Liver (tissue), 9 donors: ENCODE measurements around the gene FRAS1. TPM values are rescaled to one million over a fixed set of nuclear protein-coding genes. Genes with fewer than 3 reads are reported as not detected.

Source experiments
- DNase-seq: peaks from one replicate; pipeline ENCODE4 v3.0.0-alpha.2; 2017; ENCODE audit warnings: low spot score
- H3K27ac ChIP-seq, 2 donors: one replicate each; pipeline ENCODE4 v1.7.0; 2013; ENCODE audit warnings: inconsistent platforms in 2 of 2, low read length in 2 of 2, control low read depth in 1 of 2, low read depth in 1 of 2, mild to moderate bottlenecking in 1 of 2
- H3K27me3 ChIP-seq, 4 donors: one replicate each; pipeline versions ENCODE4 v1.6.1 to v1.7.0; 2013; ENCODE audit warnings: low read length in 3 of 4, inconsistent platforms in 1 of 4, mild to moderate bottlenecking in 1 of 4, moderate library complexity in 1 of 4; ENCODE audit not compliant: control insufficient read depth in 4 of 4, insufficient read depth in 4 of 4
- H3K36me3 ChIP-seq, 4 donors: one replicate each; pipeline versions ENCODE4 v1.6.1 to v1.7.0; 2013; ENCODE audit warnings: low read length in 3 of 4, mild to moderate bottlenecking in 3 of 4, low read depth in 1 of 4, moderate library complexity in 1 of 4; ENCODE audit not compliant: control insufficient read depth in 4 of 4, insufficient read depth in 3 of 4
- H3K4me1 ChIP-seq, 4 donors: one replicate each; pipeline versions ENCODE4 v1.6.1 to v1.7.0; 2013; ENCODE audit warnings: low read length in 3 of 4, mild to moderate bottlenecking in 3 of 4, moderate library complexity in 1 of 4; ENCODE audit not compliant: control insufficient read depth in 4 of 4, insufficient read depth in 4 of 4
- H3K4me3 ChIP-seq, 3 donors: one replicate each; pipeline versions ENCODE4 v1.6.1 to v1.7.0; 2013; ENCODE audit warnings: low read length in 3 of 3, control low read depth in 1 of 3, low read depth in 1 of 3, mild to moderate bottlenecking in 1 of 3
- H3K9ac ChIP-seq, 2 donors: one replicate each; pipeline ENCODE4 v1.7.0; 2013; ENCODE audit warnings: low read length in 2 of 2, mild to moderate bottlenecking in 2 of 2, moderate library complexity in 2 of 2, control low read depth in 1 of 2, low read depth in 1 of 2
- H3K9me3 ChIP-seq, 4 donors: one replicate each; pipeline versions ENCODE4 v1.6.1 to v1.7.0; 2013; ENCODE audit warnings: low read length in 3 of 4; ENCODE audit not compliant: control insufficient read depth in 4 of 4
- EGR1 ChIP-seq, 2 donors: IDR thresholded peaks; 2 replicates each; pipeline ENCODE4 v1.6.1; 2016 to 2018; ENCODE audit warnings: antibody characterized with exemption in 2 of 2, low read depth in 2 of 2
- FOXA1 ChIP-seq: IDR thresholded peaks from 2 replicates; pipeline ENCODE4 v1.6.1; 2016; ENCODE audit warnings: antibody characterized with exemption
- FOXA2 ChIP-seq: IDR thresholded peaks from 2 replicates; pipeline ENCODE4 v1.6.1; 2016; ENCODE audit warnings: antibody characterized with exemption
- GABPA ChIP-seq, 2 donors: IDR thresholded peaks in 1 of 2; conservative IDR thresholded peaks in 1 of 2; 2 replicates each; pipeline ENCODE4 v1.6.1; 2016; ENCODE audit warnings: antibody characterized with exemption in 2 of 2, mild to moderate bottlenecking in 1 of 2, moderate library complexity in 1 of 2
- HNF4A ChIP-seq, 2 donors: conservative IDR thresholded peaks; 2 replicates each; pipeline ENCODE4 v1.6.1; 2016; ENCODE audit warnings: antibody characterized with exemption in 2 of 2, mild to moderate bottlenecking in 2 of 2
- HNF4G ChIP-seq: IDR thresholded peaks from 2 replicates; pipeline ENCODE4 v1.6.1; 2016; ENCODE audit warnings: antibody characterized with exemption
- JUND ChIP-seq, 2 donors: IDR thresholded peaks; 2 replicates each; pipeline ENCODE4 v1.6.1; 2016; ENCODE audit warnings: antibody characterized with exemption in 2 of 2
- NR2F2 ChIP-seq: IDR thresholded peaks from 2 replicates; pipeline ENCODE4 v1.6.1; 2016; ENCODE audit warnings: antibody characterized with exemption
- RAD21 ChIP-seq, 2 donors: IDR thresholded peaks; 2 replicates each; pipeline ENCODE4 v1.6.1; 2016; ENCODE audit warnings: antibody characterized with exemption in 2 of 2, mild to moderate bottlenecking in 2 of 2
- SP1 ChIP-seq: IDR thresholded peaks from 2 replicates; pipeline ENCODE4 v1.6.1; 2018; ENCODE audit warnings: antibody characterized with exemption, mild to moderate bottlenecking
- TAF1 ChIP-seq: conservative IDR thresholded peaks from 2 replicates; pipeline ENCODE4 v1.6.1; 2016; ENCODE audit warnings: antibody characterized with exemption, mild to moderate bottlenecking
- WGBS: extraction: QIAGEN DNeasy Blood & Tissue Kit; methylation state at CpG from one replicate; pipeline ENCODE4 v1.1.7; 2013; 5-methylcytosine and 5-hydroxymethylcytosine counted together
- polyA plus RNA-seq, 2 donors: library from polyadenylated mRNA; stranded (reverse) in 1 of 2; unstranded in 1 of 2; fragments of 200-250 nt in 1 of 2; fragments of >200 nt in 1 of 2; fragmentation: Nextera tagmentation in 1 of 2; extraction: Ambion mirVana in 1 of 2; gene quantifications; one replicate each; pipeline versions ENCODE4 v1.2.1 to v1.2.3, GENCODE V29; 2013 to 2015
- total RNA-seq, 2 donors: library from RNA; depleted of rRNA; stranded (reverse); fragments of >200 nt; gene quantifications; one replicate each; pipeline ENCODE4 v1.2.3, GENCODE V29; 2014
- TF ChIP-seq, protein P1 (sequence below): fragments of 150-350 bp; IDR thresholded peaks from 2 replicates; pipeline ENCODE4 v1.5.1; 2017; ENCODE audit warnings: improper control_type of control experiment, low read depth, low read length; ENCODE audit not compliant: missing input control
- TF ChIP-seq, protein P2 (sequence below): IDR thresholded peaks from 2 replicates; pipeline ENCODE4 v1.6.1; 2016; ENCODE audit warnings: antibody characterized with exemption
- TF ChIP-seq, protein P3 (sequence below): IDR thresholded peaks from 2 replicates; pipeline ENCODE4 v1.6.1; 2016; ENCODE audit warnings: antibody characterized with exemption, mild to moderate bottlenecking
- TF ChIP-seq, protein P4 (sequence below): IDR thresholded peaks from 2 replicates; pipeline ENCODE4 v1.6.1; 2016; ENCODE audit warnings: antibody characterized with exemption
- TF ChIP-seq, protein P5 (sequence below): IDR thresholded peaks from 2 replicates; pipeline ENCODE4 v1.6.1; 2016; ENCODE audit warnings: antibody characterized with exemption
- donor health status: healthy.
- donor health status: healthy.
- donor health status: healthy.
- donor health status: healthy.
- donor health status: healthy.

FRAS1 gene
- total and polyA plus RNA-seq, 4 donors, result 0.08 to 6.0 (median 1.1) TPM

DNA sequence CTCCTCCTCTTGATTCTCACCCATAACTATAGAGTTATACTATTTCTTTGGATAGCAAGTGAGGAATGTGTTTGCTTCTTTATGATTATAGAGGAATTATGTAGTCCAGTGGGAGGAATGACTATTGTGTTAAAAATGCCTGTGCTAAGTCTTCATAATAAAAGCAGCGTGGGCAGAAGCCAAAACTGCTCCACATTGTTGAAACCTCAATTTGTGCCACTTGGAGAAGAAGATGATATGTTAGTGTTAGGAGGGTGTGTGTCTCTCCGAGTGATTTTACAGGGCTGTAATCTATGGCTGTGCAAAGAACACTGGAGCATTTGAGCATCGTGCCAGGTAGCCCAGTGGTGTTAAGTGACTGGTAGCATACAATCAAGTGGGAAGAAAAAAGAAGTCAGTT is 74.3 kb downstream of the FRAS1 start:
- Histone ChIP-seq H3K9ac (no peak overlapping the region), H3K4me3 (no peak overlapping the region), H3K27ac (no peak overlapping the region), H3K36me3 (no peaks in the 10 kb centered on the region), H3K9me3 (peaks cover 0 to 2% (median 0%) of the 10 kb centered on the region in 4 donors), H3K4me1 (no peaks in the 10 kb centered on the region), H3K27me3 (no peaks in the 10 kb centered on the region)
- WGBS, result 75% methylated on average over 3 of the region's 3 CpGs
- no peak for DNase-seq
- TF ChIP-seq, protein P1, sequence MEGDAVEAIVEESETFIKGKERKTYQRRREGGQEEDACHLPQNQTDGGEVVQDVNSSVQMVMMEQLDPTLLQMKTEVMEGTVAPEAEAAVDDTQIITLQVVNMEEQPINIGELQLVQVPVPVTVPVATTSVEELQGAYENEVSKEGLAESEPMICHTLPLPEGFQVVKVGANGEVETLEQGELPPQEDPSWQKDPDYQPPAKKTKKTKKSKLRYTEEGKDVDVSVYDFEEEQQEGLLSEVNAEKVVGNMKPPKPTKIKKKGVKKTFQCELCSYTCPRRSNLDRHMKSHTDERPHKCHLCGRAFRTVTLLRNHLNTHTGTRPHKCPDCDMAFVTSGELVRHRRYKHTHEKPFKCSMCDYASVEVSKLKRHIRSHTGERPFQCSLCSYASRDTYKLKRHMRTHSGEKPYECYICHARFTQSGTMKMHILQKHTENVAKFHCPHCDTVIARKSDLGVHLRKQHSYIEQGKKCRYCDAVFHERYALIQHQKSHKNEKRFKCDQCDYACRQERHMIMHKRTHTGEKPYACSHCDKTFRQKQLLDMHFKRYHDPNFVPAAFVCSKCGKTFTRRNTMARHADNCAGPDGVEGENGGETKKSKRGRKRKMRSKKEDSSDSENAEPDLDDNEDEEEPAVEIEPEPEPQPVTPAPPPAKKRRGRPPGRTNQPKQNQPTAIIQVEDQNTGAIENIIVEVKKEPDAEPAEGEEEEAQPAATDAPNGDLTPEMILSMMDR, result no peak
- TF ChIP-seq HNF4G (no peak), FOXA2 (no peak)
- TF ChIP-seq, protein P2, sequence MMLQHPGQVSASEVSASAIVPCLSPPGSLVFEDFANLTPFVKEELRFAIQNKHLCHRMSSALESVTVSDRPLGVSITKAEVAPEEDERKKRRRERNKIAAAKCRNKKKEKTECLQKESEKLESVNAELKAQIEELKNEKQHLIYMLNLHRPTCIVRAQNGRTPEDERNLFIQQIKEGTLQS, result no peak

DNA sequence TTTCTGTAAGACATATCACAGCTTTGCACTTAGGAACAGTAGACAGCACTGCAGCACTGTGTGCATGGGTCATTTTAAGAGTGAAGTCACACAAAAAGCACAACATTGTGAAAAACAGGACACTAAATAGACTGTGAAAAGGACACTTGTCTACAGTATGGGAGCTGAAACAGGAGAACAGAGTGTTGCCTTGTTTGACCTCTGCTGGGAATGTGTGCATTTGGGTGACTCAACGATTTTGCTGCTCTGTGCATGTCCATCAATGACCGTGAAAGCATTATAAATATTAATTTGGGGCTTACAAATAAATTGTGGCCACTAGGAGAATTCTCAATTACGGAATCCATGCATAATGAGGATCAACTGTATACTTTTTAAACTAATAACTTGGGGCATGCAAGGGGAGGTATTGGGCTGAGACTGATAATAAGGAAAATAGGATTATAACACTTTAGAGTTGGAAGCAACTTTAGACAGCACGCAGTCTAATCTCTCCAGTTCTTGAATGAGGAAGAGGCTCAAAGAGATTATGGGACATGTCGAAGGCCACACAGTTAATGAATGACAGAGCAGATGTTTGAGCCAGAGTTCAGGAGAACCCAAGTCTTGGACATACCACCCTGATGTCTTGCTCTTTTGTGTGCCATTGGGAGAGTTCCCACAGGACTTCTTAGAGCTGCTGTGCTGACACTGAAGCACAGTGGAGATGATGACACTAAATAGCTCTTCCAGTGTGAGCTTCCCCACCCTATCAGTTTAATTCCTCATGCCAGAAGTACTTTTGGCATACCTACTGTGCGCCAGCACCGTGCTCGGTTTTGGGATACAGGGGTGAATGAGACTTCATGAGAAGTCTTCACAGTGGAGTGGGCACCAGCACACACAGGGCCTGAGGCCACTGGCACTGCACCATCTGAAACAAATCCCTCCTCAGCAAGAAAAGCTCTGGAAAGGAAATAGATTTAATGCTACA is 79.3 kb downstream of the FRAS1 start:
- Histone ChIP-seq H3K27ac (no peak overlapping the region), H3K9me3 (peaks cover 0 to 2% (median 0%) of the 10 kb centered on the region in 4 donors), H3K4me1 (no peaks in the 10 kb centered on the region), H3K36me3 (no peaks in the 10 kb centered on the region), H3K4me3 (no peak overlapping the region), H3K9ac (no peak overlapping the region), H3K27me3 (peaks cover 0 to 6% (median 0%) of the 10 kb centered on the region in 4 donors)
- 60% methylated on average over 8 of the region's 8 CpGs for WGBS
- TF ChIP-seq, protein P3, sequence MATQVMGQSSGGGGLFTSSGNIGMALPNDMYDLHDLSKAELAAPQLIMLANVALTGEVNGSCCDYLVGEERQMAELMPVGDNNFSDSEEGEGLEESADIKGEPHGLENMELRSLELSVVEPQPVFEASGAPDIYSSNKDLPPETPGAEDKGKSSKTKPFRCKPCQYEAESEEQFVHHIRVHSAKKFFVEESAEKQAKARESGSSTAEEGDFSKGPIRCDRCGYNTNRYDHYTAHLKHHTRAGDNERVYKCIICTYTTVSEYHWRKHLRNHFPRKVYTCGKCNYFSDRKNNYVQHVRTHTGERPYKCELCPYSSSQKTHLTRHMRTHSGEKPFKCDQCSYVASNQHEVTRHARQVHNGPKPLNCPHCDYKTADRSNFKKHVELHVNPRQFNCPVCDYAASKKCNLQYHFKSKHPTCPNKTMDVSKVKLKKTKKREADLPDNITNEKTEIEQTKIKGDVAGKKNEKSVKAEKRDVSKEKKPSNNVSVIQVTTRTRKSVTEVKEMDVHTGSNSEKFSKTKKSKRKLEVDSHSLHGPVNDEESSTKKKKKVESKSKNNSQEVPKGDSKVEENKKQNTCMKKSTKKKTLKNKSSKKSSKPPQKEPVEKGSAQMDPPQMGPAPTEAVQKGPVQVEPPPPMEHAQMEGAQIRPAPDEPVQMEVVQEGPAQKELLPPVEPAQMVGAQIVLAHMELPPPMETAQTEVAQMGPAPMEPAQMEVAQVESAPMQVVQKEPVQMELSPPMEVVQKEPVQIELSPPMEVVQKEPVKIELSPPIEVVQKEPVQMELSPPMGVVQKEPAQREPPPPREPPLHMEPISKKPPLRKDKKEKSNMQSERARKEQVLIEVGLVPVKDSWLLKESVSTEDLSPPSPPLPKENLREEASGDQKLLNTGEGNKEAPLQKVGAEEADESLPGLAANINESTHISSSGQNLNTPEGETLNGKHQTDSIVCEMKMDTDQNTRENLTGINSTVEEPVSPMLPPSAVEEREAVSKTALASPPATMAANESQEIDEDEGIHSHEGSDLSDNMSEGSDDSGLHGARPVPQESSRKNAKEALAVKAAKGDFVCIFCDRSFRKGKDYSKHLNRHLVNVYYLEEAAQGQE, result no peak
- TF ChIP-seq SP1, result no peak
- TF ChIP-seq, protein P1, result no peak
- no peak for TF ChIP-seq EGR1 (IDR thresholded peaks at IDR 0.05; ENCODE audit: low read depth in 2 of 2)
- no peak for TF ChIP-seq FOXA1
- no peak for TF ChIP-seq NR2F2
- TF ChIP-seq RAD21 (IDR thresholded peaks at IDR 0.05), result no peak
- TF ChIP-seq, protein P4, sequence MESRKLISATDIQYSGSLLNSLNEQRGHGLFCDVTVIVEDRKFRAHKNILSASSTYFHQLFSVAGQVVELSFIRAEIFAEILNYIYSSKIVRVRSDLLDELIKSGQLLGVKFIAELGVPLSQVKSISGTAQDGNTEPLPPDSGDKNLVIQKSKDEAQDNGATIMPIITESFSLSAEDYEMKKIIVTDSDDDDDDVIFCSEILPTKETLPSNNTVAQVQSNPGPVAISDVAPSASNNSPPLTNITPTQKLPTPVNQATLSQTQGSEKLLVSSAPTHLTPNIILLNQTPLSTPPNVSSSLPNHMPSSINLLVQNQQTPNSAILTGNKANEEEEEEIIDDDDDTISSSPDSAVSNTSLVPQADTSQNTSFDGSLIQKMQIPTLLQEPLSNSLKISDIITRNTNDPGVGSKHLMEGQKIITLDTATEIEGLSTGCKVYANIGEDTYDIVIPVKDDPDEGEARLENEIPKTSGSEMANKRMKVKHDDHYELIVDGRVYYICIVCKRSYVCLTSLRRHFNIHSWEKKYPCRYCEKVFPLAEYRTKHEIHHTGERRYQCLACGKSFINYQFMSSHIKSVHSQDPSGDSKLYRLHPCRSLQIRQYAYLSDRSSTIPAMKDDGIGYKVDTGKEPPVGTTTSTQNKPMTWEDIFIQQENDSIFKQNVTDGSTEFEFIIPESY, result no peak
- no peak for TF ChIP-seq HNF4A (conservative IDR thresholded peaks at IDR 0.05)
- TF ChIP-seq TAF1, result no peak
- TF ChIP-seq, protein P5, sequence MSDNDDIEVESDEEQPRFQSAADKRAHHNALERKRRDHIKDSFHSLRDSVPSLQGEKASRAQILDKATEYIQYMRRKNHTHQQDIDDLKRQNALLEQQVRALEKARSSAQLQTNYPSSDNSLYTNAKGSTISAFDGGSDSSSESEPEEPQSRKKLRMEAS, result no peak
- no peak for TF ChIP-seq HNF4G
- TF ChIP-seq, protein P2, result no peak
- TF ChIP-seq JUND (IDR thresholded peaks at IDR 0.05), result no peak
- TF ChIP-seq GABPA (IDR thresholded peaks at IDR 0.05 in 1 of 2, conservative IDR thresholded peaks at IDR 0.05 in 1 of 2), result no peak
- DNase-seq, result no peak
